Mammary epithelial cell (primary cell): Measurements from ENCODE around the gene SLC45A1.

ENCODE experiments used
- CTCF ChIP-seq, 2 donors: IDR thresholded peaks in 1 of 2; conservative IDR thresholded peaks in 1 of 2; 2 replicates each; pipeline ENCODE4 v1.5.1; 2011 to 2012; ENCODE audit warnings: inconsistent platforms in 2 of 2, low read length in 2 of 2, mild to moderate bottlenecking in 2 of 2, control low read depth in 1 of 2, low read depth in 1 of 2; ENCODE audit not compliant: insufficient read depth in 1 of 2; ENCODE audit errors: extremely low read depth in 1 of 2
- EZH2 ChIP-seq: IDR thresholded peaks from 2 replicates; pipeline ENCODE4 v1.6.1; 2012; ENCODE audit warnings: low read length, inconsistent platforms, borderline replicate concordance

GRCh38 chr1:8377271-8377981 lies 59.5 kb downstream of the SLC45A1 start:
- TF ChIP-seq CTCF (conservative IDR thresholded peaks at IDR 0.05 in 1 of 2, IDR thresholded peaks at IDR 0.05 in 1 of 2; ENCODE audit: extremely low read depth in 1 of 2, insufficient read depth in 1 of 2, low read depth in 1 of 2, low read length in 2 of 2) (no peak), EZH2 (no peak)
